Glutamatergic neuron (in vitro differentiated cells): ENCODE data around the gene JAZF1. TPM values are rescaled to one million over a fixed set of nuclear protein-coding genes. Genes with fewer than 3 reads are reported as not detected.
A peak's percentile ranks its signal among the peaks of the same experiment; 100 is the strongest.

Experiments
- DNase-seq: peaks from one replicate; pipeline ENCODE4 v3.0.0; 2022
- H3K27ac Mint-ChIP-seq: one replicate; pipeline ENCODE4 v1.8.0; 2020; ENCODE audit warnings: mild to moderate bottlenecking, mixed read lengths, inconsistent platforms; ENCODE audit not compliant: unreplicated experiment
- H3K27me3 Mint-ChIP-seq: one replicate; pipeline ENCODE4 v1.8.0; 2020; ENCODE audit warnings: mild to moderate bottlenecking, moderate library complexity, mixed read lengths, inconsistent platforms; ENCODE audit not compliant: unreplicated experiment
- H3K36me3 Mint-ChIP-seq: one replicate; pipeline ENCODE4 v1.8.0; 2020; ENCODE audit warnings: mild to moderate bottlenecking, mixed read lengths, inconsistent platforms; ENCODE audit not compliant: unreplicated experiment
- H3K4me1 Mint-ChIP-seq: one replicate; pipeline ENCODE4 v1.8.0; 2020; ENCODE audit warnings: mild to moderate bottlenecking, low read depth, mixed read lengths, inconsistent platforms; ENCODE audit not compliant: unreplicated experiment
- H3K4me3 Mint-ChIP-seq: one replicate; pipeline ENCODE4 v1.8.0; 2020; ENCODE audit warnings: mild to moderate bottlenecking, mixed read lengths, inconsistent platforms; ENCODE audit not compliant: unreplicated experiment
- H3K9me3 Mint-ChIP-seq: one replicate; pipeline ENCODE4 v1.8.0; 2020; ENCODE audit warnings: mild to moderate bottlenecking, moderate library complexity, mixed read lengths, inconsistent platforms; ENCODE audit not compliant: unreplicated experiment
- total RNA-seq: library from RNA; stranded (reverse); fragmentation: NEBNext Ultra II Directional; extraction: Animal tissue kit (Norgen Biotek cat#: 25700); gene quantifications from one replicate; pipeline ENCODE4 v1.2.1, GENCODE V29; 2021; ENCODE audit not compliant: unreplicated experiment
- TF ChIP-seq, protein P1 (sequence below): fragments of 200-600 bp; sonication (generic); IDR thresholded peaks from one replicate; pipeline ENCODE4 v1.5.0; 2021; ENCODE audit not compliant: partially characterized antibody, unreplicated experiment

The JAZF1 gene
- total RNA-seq, 1 donor from 2014 or later, result 14.1 TPM

DNA sequence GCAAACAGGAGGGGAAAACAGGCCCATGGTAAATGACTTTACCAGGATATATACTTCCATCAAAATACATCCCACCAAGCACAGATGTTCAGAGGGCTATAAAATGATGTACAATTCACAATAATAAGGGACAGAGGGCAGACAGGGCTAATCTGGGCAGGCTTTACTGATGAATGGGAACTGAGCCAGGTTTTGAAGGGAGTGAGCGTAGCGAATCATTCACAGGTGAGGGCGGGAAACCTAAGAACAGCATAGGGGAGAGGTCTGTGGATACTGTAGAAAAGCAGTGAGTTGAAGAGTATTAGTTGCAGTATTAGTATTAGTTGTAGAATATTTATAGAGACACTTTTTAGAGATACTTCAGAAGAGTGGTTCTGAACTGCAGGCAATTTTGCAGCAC is 180.8 kb downstream of the JAZF1 start:
- DNase-seq, result no peak
- Mint-ChIP-seq H3K36me3 (no peaks in the 10 kb centered on the region), H3K27me3 (no peaks in the 10 kb centered on the region), H3K9me3 (no peaks in the 10 kb centered on the region), H3K27ac (no peak overlapping the region), H3K4me3 (peak overlapping the region; percentile 2), H3K4me1 (no peaks in the 10 kb centered on the region)
- TF ChIP-seq, protein P1, sequence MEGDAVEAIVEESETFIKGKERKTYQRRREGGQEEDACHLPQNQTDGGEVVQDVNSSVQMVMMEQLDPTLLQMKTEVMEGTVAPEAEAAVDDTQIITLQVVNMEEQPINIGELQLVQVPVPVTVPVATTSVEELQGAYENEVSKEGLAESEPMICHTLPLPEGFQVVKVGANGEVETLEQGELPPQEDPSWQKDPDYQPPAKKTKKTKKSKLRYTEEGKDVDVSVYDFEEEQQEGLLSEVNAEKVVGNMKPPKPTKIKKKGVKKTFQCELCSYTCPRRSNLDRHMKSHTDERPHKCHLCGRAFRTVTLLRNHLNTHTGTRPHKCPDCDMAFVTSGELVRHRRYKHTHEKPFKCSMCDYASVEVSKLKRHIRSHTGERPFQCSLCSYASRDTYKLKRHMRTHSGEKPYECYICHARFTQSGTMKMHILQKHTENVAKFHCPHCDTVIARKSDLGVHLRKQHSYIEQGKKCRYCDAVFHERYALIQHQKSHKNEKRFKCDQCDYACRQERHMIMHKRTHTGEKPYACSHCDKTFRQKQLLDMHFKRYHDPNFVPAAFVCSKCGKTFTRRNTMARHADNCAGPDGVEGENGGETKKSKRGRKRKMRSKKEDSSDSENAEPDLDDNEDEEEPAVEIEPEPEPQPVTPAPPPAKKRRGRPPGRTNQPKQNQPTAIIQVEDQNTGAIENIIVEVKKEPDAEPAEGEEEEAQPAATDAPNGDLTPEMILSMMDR, result no peak

DNA sequence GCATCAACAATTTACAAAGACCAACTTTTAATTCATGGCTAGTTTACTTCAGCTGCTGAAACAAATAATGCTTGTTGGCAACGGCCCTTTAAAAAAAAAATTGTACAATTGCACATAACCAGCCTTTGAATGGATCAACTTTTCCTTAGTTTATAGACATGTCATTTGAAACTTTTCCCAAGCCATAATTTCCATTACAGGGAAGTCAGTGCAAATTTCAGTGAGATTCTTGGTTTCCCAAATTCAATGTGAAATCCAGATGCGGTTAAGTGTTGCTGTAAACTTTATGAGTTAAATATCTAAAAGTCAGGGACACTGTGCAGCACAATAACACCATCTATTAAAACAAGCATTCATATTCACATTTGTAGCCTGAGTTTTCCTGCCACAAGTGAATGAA is 182.2 kb downstream of the JAZF1 start:
- no peaks in the 10 kb centered on the region for H3K36me3 Mint-ChIP-seq
- H3K4me3 Mint-ChIP-seq, result no peak overlapping the region
- no peak for DNase-seq
- H3K9me3 Mint-ChIP-seq, result no peaks in the 10 kb centered on the region
- TF ChIP-seq, protein P1, result no peak
- no peaks in the 10 kb centered on the region for H3K4me1 Mint-ChIP-seq
- H3K27me3 Mint-ChIP-seq, result no peaks in the 10 kb centered on the region
- no peak overlapping the region for H3K27ac Mint-ChIP-seq

DNA sequence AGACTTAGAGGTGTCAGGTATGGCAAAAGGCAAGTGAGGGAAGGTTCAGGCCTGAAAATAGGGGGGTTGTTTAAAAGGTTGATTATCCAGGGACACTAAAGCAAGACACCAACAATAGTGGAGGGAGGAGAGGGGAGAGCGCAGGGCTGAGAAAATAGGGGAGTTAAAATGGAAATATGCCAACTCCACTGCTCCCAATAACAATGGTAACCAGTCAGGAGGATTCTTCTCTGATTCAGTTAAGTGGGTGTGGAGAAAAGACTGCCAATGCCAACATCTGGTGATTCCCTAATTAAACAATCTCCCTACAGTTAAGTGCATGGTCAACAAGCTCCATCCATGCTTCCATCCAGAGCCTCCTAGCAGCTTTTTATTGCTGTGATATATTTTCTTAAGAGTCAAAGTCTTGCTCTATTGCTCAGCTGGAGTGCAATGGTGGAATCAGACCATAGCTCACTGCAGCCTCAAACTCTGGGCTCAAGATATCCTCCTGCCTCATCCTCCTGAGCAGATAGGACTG is 183.3 kb downstream of the JAZF1 start:
- TF ChIP-seq, protein P1, result no peak
- H3K27ac Mint-ChIP-seq, result no peak overlapping the region
- H3K9me3 Mint-ChIP-seq, result no peaks in the 10 kb centered on the region
- H3K4me3 Mint-ChIP-seq, result no peak overlapping the region
- no peaks in the 10 kb centered on the region for H3K4me1 Mint-ChIP-seq
- no peaks in the 10 kb centered on the region for H3K36me3 Mint-ChIP-seq
- no peaks in the 10 kb centered on the region for H3K27me3 Mint-ChIP-seq
- no peak for DNase-seq

DNA sequence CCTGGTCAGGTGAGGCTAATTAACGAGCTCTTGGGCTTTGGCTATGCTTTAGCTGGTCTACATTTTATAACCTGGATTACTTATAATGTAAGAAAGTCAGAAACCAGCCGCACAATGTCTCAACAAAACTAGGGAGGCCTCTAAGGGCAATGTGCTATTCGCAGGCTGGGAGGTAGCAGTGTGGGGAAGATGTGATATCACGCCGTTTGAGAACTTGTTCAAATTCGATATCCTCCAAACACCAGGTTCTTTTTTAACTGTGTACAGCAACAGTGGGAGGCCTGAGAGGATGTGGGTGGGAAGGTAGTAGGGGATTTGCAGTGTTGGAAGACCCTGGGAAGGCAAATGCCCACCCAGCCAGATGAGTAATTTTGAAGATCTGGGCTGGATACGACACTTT is 184.5 kb downstream of the JAZF1 start:
- DNase-seq, result no peak
- TF ChIP-seq, protein P1, result no peak
- Mint-ChIP-seq H3K4me1 (no peaks in the 10 kb centered on the region), H3K4me3 (no peak overlapping the region), H3K36me3 (no peaks in the 10 kb centered on the region), H3K9me3 (no peaks in the 10 kb centered on the region), H3K27ac (no peak overlapping the region), H3K27me3 (no peaks in the 10 kb centered on the region)

DNA sequence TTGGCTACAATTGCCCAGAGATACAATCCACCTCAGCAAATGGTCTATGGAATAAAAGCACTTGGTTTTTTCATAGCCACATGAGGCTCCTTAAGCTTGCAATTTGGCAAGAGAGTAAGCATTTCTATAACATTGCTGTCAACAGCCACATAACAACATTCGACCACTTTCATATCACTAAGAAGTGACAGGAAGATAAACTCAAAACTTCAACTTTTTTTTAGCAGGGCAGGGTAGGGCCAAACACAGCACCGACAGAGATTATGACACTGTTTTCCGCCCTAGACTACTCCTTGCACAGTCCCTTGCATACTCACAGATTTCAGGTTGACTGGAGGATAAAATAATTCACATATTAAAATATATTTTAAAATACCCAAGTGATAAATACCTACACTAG is 185.4 kb downstream of the JAZF1 start:
- H3K4me1 Mint-ChIP-seq, result no peaks in the 10 kb centered on the region
- H3K4me3 Mint-ChIP-seq, result no peak overlapping the region
- TF ChIP-seq, protein P1, result no peak
- H3K9me3 Mint-ChIP-seq, result no peaks in the 10 kb centered on the region
- DNase-seq, result no peak
- H3K27ac Mint-ChIP-seq, result no peak overlapping the region
- no peaks in the 10 kb centered on the region for H3K36me3 Mint-ChIP-seq
- H3K27me3 Mint-ChIP-seq, result no peaks in the 10 kb centered on the region
